H9 (cell line): Measurements from ENCODE around the gene ZNF429. TPM values are rescaled to one million over a fixed set of nuclear protein-coding genes. Genes with fewer than 3 reads are reported as not detected.

Experiments used
- DNase-seq: peaks from one replicate; pipeline ENCODE4 v3.0.0-alpha.2; 2017
- H2AFZ ChIP-seq: one replicate; pipeline ENCODE4 v1.6.1; 2013; ENCODE audit warnings: mild to moderate bottlenecking, low read length, control low read depth, moderate library complexity
- H2AK5ac ChIP-seq: 2 replicates; pipeline ENCODE4 v1.6.1; 2013; ENCODE audit warnings: low read length, control low read depth, mixed read lengths; ENCODE audit not compliant: insufficient read length
- H2BK120ac ChIP-seq: one replicate; pipeline ENCODE4 v1.6.1; 2013; ENCODE audit warnings: low read depth, mild to moderate bottlenecking, low read length, control low read depth, inconsistent platforms; ENCODE audit not compliant: poor library complexity, severe bottlenecking
- H2BK12ac ChIP-seq: 2 replicates; pipeline ENCODE4 v1.6.1; 2013; ENCODE audit warnings: low read length, control low read depth, mixed read lengths, low read depth; ENCODE audit not compliant: insufficient read length
- H2BK15ac ChIP-seq: 2 replicates; pipeline ENCODE4 v1.6.1; 2013; ENCODE audit warnings: low read depth, low read length, control low read depth
- H2BK20ac ChIP-seq: one replicate; pipeline ENCODE4 v1.6.1; 2013; ENCODE audit warnings: low read depth, mild to moderate bottlenecking, low read length, control low read depth, inconsistent platforms; ENCODE audit not compliant: poor library complexity, severe bottlenecking
- H2BK5ac ChIP-seq: 2 replicates; pipeline ENCODE4 v1.6.1; 2013; ENCODE audit warnings: low read length, control low read depth, mixed read lengths; ENCODE audit not compliant: insufficient read length
- H3K14ac ChIP-seq: 2 replicates; pipeline ENCODE4 v1.6.1; 2013; ENCODE audit warnings: low read length, control low read depth; ENCODE audit not compliant: insufficient read depth
- H3K18ac ChIP-seq: 2 replicates; pipeline ENCODE4 v1.6.1; 2013; ENCODE audit warnings: low read depth, mild to moderate bottlenecking, mixed read lengths, low read length, control low read depth; ENCODE audit not compliant: insufficient read length
- H3K23ac ChIP-seq: 2 replicates; pipeline ENCODE4 v1.6.1; 2013; ENCODE audit warnings: low read length, control low read depth, mixed read lengths, low read depth; ENCODE audit not compliant: insufficient read length
- H3K23me2 ChIP-seq: 2 replicates; pipeline ENCODE4 v1.6.1; 2013; ENCODE audit warnings: low read depth, mild to moderate bottlenecking, mixed read lengths, low read length, control low read depth; ENCODE audit not compliant: insufficient read length, poor library complexity, severe bottlenecking
- H3K27ac ChIP-seq: 2 replicates; pipeline ENCODE4 v1.5.1; 2013; ENCODE audit warnings: low read length, control low read depth, mixed read lengths, low read depth; ENCODE audit not compliant: insufficient read length
- H3K27me3 ChIP-seq: 2 replicates; pipeline ENCODE4 v1.6.1; 2013; ENCODE audit warnings: low read length, control low read depth, inconsistent platforms; ENCODE audit not compliant: insufficient read depth
- H3K4ac ChIP-seq: 2 replicates; pipeline ENCODE4 v1.6.1; 2013; ENCODE audit warnings: low read depth, mild to moderate bottlenecking, control low read depth, inconsistent platforms, low read length, moderate library complexity
- H3K4me1 ChIP-seq: 2 replicates; pipeline ENCODE4 v1.6.1; 2013; ENCODE audit warnings: low read length, control low read depth, inconsistent platforms; ENCODE audit not compliant: insufficient read depth
- H3K4me2 ChIP-seq: 2 replicates; pipeline ENCODE4 v1.6.1; 2013; ENCODE audit warnings: low read length, control low read depth, mixed read lengths; ENCODE audit not compliant: insufficient read length, insufficient read depth
- H3K56ac ChIP-seq: 2 replicates; pipeline ENCODE4 v1.6.1; 2013; ENCODE audit warnings: low read depth, mild to moderate bottlenecking, mixed read lengths, low read length, control low read depth; ENCODE audit not compliant: insufficient read length
- H3K79me1 ChIP-seq: 2 replicates; pipeline ENCODE4 v1.6.1; 2013; ENCODE audit warnings: low read depth, mild to moderate bottlenecking, moderate library complexity, low read length, control low read depth, inconsistent platforms; ENCODE audit not compliant: insufficient read depth, poor library complexity, severe bottlenecking
- H3K79me2 ChIP-seq: 2 replicates; pipeline ENCODE4 v1.6.1; 2013; ENCODE audit warnings: low read length, control low read depth, inconsistent platforms; ENCODE audit not compliant: insufficient read depth
- H3K9ac ChIP-seq: 2 replicates; pipeline ENCODE4 v1.6.1; 2013; ENCODE audit warnings: low read length, control low read depth, mixed read lengths; ENCODE audit not compliant: insufficient read length; ENCODE audit errors: extremely low read depth
- H3K9me3 ChIP-seq: one replicate; pipeline ENCODE4 v1.6.1; 2013; ENCODE audit warnings: low read depth, low read length, inconsistent platforms; ENCODE audit not compliant: control insufficient read depth
- H3T11ph ChIP-seq: one replicate; pipeline ENCODE4 v1.6.1; 2013; ENCODE audit warnings: mild to moderate bottlenecking, low read length, control low read depth, inconsistent platforms
- H4K20me1 ChIP-seq: one replicate; pipeline ENCODE4 v1.6.1; 2013; ENCODE audit not compliant: control insufficient read depth, insufficient read length, insufficient read depth
- H4K5ac ChIP-seq: 2 replicates; pipeline ENCODE4 v1.6.1; 2013; ENCODE audit warnings: low read depth, mild to moderate bottlenecking, mixed read lengths, low read length, control low read depth; ENCODE audit not compliant: insufficient read length
- H4K8ac ChIP-seq: replicated peaks from 2 replicates; pipeline ENCODE4 v1.6.1; 2013; ENCODE audit warnings: low read length, control low read depth, mixed read lengths, low read depth; ENCODE audit not compliant: insufficient read length
- H4K91ac ChIP-seq: 2 replicates; pipeline ENCODE4 v1.6.1; 2013; ENCODE audit warnings: low read depth, mild to moderate bottlenecking, moderate library complexity, mixed read lengths, low read length, control low read depth; ENCODE audit not compliant: insufficient read length
- H3K27ac Mint-ChIP-seq, 3 experiments: 2 replicates in 2 of 3; 3 replicates in 1 of 3; pipeline ENCODE4 v1.8.0; 2020 to 2021; ENCODE audit warnings: mixed read lengths in 3 of 3, mild to moderate bottlenecking in 1 of 3, moderate library complexity in 1 of 3
- H3K27me3 Mint-ChIP-seq: 2 replicates; pipeline ENCODE4 v1.8.0; 2021; ENCODE audit warnings: low read depth, mild to moderate bottlenecking, moderate library complexity, mixed read lengths
- H3K36me3 Mint-ChIP-seq, 3 experiments: 2 replicates in 2 of 3; 3 replicates in 1 of 3; pipeline ENCODE4 v1.8.0; 2020 to 2021; ENCODE audit warnings: low read depth in 3 of 3, mixed read lengths in 3 of 3; ENCODE audit not compliant: insufficient read depth in 1 of 3
- H3K4me1 Mint-ChIP-seq, 2 experiments: 2 replicates each; pipeline ENCODE4 v1.8.0; 2020; ENCODE audit warnings: mixed read lengths in 2 of 2
- H3K4me3 Mint-ChIP-seq, 2 experiments: 2 replicates in 1 of 2; 3 replicates in 1 of 2; pipeline ENCODE4 v1.8.0; 2020 to 2021; ENCODE audit warnings: mild to moderate bottlenecking in 2 of 2, mixed read lengths in 2 of 2, moderate library complexity in 1 of 2
- H3K9me3 Mint-ChIP-seq, 2 experiments: 2 replicates in 1 of 2; 3 replicates in 1 of 2; pipeline ENCODE4 v1.8.0; 2020; ENCODE audit warnings: mild to moderate bottlenecking in 2 of 2, mixed read lengths in 2 of 2, moderate library complexity in 1 of 2
- CTCF ChIP-seq: fragments of 200-600 bp; sonication (generic); conservative IDR thresholded peaks from 3 replicates; pipeline ENCODE4 v1.8.0; 2021; ENCODE audit warnings: antibody characterized with exemption, mild to moderate bottlenecking
- WGBS: extraction: QIAGEN DNeasy Blood & Tissue Kit; methylation state at CpG from one replicate; pipeline ENCODE4 v1.1.7; 2013; ENCODE audit warnings: missing lambda C conversion rate, low lambda C conversion rate, mixed read lengths; ENCODE audit not compliant: insufficient read length; ENCODE audit errors: extremely low coverage; 5-methylcytosine and 5-hydroxymethylcytosine counted together
- total RNA-seq: library from RNA; stranded (reverse); gene quantifications from 2 replicates; pipeline ENCODE4 v1.2.1, GENCODE V29; 2021

ZNF429 gene
- total RNA-seq, 1 experiment from 2014 or later, result 11.2 TPM

GRCh38 chr19:21487969-21488368 is 17.4 kb upstream of the ZNF429 start:
- H3K27me3 Mint-ChIP-seq, result no peaks in the 10 kb centered on the region
- WGBS, result no CpG with 5 or more reads among the region's 1 CpG
- no peak overlapping the region for H2AK5ac ChIP-seq
- H3K36me3 Mint-ChIP-seq, result peaks cover 52 to 72% (median 53%) of the 10 kb centered on the region in 3 experiments
- no peaks in the 10 kb centered on the region for H3K4me1 Mint-ChIP-seq
- H3K27me3 ChIP-seq, result no peaks in the 10 kb centered on the region
- H3K56ac ChIP-seq, result no peak overlapping the region
- no peaks in the 10 kb centered on the region for H3K4me1 ChIP-seq
- no peaks in the 10 kb centered on the region for H3K79me1 ChIP-seq
- H2BK12ac ChIP-seq, result no peak overlapping the region
- H2BK15ac ChIP-seq, result no peak overlapping the region
- H3T11ph ChIP-seq, result no peak overlapping the region
- TF ChIP-seq CTCF, result no peak
- peaks cover 32% of the 10 kb centered on the region for H3K9me3 ChIP-seq
- H3K9ac ChIP-seq, result no peak overlapping the region
- no peak overlapping the region for H4K91ac ChIP-seq
- H2BK5ac ChIP-seq, result no peak overlapping the region
- no peak overlapping the region for H3K27ac ChIP-seq
- H3K4me3 Mint-ChIP-seq, result no peak overlapping the region
- no peak overlapping the region for H3K27ac Mint-ChIP-seq
- no peak overlapping the region for H3K4ac ChIP-seq
- no peak for DNase-seq
- H3K23ac ChIP-seq, result no peak overlapping the region
- H4K5ac ChIP-seq, result no peak overlapping the region
- no peak overlapping the region for H4K8ac ChIP-seq
- H3K9me3 Mint-ChIP-seq, result peaks cover 30 to 52% of the 10 kb centered on the region in 2 experiments
- no peak overlapping the region for H2BK120ac ChIP-seq
- no peak overlapping the region for H3K4me2 ChIP-seq
- H3K14ac ChIP-seq, result no peak overlapping the region
- H3K23me2 ChIP-seq, result no peaks in the 10 kb centered on the region
- H4K20me1 ChIP-seq, result no peaks in the 10 kb centered on the region
- H3K79me2 ChIP-seq, result no peaks in the 10 kb centered on the region
- no peak overlapping the region for H3K18ac ChIP-seq
- H2AFZ ChIP-seq, result no peak overlapping the region
- H2BK20ac ChIP-seq, result no peak overlapping the region
